ENCODE measurements around the gene MSLN. TPM values are rescaled to one million over a fixed set of nuclear protein-coding genes. Genes with fewer than 3 reads are reported as not detected.

MSLN gene
- total RNA-seq: under 0.01 TPM in 1 of 2 replicates, not detected in the other

DNA sequence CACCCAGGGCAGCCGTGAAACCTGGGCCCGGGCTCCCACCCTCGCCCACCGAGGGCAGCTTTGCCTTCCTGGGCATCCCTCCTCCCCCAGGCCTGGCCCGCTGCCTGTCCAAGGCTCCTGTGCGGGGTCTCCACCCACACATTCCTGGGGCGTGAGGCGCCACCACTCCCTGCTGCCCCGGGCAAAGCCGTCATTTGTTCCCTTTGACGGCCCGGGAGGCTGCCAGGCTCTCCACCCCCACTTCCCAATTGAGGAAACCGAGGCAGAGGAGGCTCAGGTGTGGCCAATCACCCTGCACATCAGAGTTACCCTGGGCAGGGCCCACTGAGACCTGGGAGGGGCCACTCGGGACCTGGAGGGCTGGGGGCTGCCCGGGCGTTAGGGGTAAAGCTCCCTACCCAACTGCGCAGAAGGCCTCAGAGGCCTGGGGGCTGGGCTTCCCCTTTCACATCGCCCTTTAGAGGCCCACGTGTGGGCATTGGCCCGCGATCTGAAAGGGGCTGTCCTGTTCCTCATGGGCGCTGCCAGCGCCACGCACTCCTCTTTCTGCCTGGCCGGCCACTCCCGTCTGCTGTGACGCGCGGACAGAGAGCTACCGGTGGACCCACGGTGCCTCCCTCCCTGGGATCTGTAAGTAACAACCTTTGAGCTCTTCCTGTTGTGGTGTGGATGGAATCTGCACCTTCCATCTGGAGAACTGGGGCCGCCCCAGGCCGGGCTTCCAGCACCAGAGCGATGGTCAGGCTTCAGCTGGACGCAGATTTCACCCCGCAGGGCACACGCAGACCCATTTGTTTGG is at the start of gene MSLN:
MSLN (plus strand) TSS at position 190 of the 799 bp plus-strand sequence. CDS start 1,947 bp downstream, outside the sequence.

DNA sequence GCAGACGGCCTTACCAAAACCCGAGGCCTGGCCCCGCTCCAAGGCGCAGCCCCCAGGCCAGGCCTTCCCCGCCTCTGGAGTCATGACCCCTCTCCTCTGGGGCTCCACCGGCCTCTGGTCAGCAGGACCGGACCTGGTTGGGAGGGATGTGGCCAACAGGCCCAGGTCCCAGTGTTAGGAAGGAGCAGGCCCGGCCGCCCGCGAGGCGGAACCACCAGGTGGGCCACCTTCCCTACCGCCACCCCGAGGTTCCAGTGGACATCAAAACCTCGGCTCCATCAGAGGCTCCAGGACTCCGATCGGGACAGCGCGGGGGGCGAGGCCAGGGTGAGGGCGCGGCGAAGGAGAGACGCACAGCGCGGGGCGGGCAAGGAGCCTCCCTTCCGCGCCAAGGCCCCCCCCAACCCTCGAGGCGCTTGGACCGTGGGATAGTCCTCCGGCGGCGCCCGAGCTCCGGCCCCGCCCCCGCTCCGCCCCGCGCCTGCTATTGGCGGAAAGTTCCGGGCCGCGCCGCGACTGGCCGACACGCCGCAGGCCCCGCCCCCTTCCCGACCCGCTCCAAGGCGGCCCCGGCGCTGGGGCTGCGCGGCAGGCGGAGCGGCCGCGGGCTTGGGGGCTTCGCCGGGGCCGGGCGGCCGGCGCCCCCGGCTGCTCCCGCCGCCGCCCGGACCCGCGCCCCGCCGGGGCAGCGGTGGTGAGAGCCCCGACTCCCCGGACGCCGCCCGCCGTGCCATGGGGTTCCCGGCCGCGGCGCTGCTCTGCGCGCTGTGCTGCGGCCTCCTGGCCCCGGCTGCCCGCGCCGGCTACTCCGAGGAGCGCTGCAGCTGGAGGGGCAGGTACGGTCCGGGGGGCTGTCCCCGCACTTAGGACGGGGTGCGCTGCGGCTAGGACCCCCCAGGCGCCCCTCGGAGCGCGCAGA is 45.7 kb upstream of the MSLN start, which contains the start of gene METRN:
METRN (plus strand) TSS at position 561 of the 919 bp plus-strand sequence; CDS start at position 733, 172 bp downstream.

DNA sequence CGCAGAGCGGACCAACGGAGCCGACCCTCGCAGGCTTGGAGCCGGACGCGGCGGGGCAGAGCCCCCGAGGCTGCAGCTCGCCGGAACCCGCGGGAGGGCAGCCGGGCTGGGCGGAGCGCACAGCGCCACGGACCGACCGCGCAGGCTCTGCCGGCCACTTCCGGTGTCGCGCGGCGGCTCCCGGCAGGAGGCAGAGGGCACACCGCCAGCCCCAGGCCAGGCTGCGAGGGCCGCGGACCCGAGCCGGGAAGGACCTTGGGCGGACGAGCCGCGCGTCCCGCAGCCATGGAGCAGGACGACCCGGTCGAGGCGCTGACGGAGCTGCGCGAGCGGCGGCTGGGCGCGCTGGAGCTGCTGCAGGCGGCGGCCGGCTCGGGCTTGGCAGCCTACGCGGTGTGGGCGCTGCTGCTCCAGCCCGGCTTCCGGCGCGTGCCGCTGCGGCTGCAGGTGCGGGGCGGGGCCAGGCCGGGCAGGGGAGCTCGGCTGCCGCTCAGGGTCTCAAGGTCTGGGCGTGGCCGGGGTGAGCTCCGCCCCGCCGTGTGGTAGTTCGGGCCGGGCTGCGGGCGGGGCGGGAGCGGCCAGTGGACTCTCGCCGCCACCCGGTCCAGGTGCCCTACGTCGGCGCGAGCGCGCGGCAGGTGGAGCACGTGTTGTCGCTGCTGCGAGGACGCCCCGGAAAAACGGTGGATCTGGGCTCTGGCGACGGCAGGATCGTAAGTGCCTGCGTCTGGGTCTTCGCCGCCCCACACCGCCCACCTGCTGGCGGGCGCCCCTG is 39.4 kb upstream of the MSLN start, which contains the start of gene ANTKMT:
ANTKMT (plus strand) TSS at position 157 of the 775 bp plus-strand sequence; CDS start at position 286, 129 bp downstream.

DNA sequence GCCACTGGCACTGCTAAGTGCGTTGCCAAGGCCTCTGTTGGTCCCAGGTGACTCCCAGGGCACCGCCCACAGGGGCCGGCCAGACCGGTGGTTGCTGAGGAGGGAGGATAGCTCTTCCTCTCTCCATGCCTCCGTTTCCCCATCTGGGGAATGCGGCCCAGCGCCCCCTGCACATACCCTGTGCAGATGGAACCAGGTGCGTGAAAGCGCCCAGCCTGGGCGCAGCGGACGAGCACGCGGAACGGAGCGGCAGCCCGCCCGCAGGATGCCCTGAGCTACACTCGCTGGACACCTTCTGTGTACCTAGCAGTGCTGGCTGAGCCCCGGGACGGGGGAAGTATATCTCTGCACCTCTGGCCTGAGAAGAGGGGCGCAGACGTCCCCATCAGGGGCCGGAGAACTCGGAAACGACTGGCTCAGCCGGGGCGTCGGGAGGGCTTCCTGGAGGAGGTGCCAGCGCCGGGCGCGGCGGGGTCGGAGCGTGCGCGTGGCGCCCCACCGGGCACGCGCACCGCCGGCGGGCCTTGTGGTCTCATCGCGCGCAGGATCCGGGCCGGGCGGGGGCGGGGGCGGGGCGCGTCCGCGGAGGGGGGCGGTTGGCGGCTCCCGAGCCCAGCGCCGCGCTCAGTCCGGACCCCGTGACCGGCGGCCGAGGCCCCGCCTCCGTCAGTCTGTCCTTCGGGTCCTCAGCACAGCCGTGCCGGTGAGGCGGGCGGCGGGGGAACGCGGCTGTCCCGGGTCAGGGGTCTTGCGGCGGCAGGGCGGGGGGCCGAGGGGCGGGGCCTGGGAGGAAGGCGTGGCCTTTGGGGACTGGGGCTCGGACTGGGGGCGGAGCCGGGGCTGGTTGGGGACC is 33.9 kb upstream of the MSLN start, which contains the start of the genes CCDC78 and HAGHL:
CCDC78 (minus strand) TSS at position 6 of the 853 bp plus-strand sequence. CDS start 76 bp downstream, outside the sequence.
HAGHL (plus strand) TSS at position 669 of the 853 bp plus-strand sequence. CDS start 404 bp downstream, outside the sequence.

DNA sequence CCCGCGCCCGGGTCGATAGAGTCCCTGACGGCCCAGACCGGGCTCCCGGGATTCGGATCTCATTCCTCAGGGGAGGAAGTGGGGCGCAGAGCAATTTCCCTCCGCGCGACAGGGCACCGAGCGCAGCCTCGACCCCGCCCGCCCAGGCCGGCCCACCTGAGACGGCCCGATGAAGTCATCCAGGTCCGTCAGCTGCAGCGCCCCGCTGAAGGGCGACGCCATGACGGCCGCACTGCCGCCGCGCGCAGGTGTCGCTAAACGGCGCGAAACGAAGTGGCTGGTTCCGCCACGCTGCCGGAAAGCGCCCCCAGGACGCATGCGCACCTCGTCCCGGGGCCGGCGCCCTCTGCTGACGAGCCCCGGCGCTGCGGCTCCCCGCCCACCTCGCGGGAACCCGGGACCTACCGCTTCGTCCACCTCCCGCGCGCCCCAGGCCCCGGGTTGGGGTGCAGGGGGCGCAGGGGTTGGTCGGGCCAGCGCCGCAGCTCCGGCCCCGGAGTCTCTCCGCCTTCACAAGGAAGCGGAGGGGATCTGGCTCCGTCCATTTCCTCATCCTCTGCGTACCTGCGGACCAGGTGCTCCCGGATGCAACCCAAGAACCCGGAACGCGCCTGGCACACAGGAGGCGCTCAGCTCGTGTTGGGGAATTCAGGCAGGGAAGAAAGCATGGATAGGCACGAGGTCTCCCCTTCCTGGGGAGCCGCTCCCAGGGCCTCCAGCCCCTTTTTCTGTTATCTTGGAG is 19.6 kb upstream of the MSLN start, which contains the start of gene CIAO3:
CIAO3 (minus strand) TSS at position 234 of the 742 bp plus-strand sequence; CDS start at position 222, 12 bp downstream.

DNA sequence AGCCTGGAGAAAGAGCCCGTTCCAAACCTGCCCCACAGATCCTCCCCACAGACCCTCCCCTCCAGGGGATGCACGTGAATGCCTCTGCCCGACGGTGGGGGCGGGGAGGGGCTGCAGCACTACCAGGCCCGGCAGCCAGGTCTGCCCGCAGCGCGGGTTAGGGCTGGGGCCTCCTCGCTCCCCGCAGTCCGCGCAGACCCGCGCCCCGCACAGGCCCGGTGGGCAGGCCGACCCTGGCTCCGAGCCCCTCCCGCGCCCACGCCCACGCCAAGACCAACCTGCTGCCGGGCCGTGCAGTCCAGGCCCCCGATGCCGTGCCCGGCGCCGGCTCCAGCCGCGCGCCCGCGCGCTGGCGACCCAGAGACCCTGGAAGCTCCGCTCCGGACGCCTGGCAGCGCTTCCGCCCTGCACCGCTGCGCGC is 27.5 kb downstream of the MSLN start, which contains the start of gene RPUSD1:
RPUSD1 (minus strand) TSS at position 404 of the 421 bp plus-strand sequence. CDS start 644 bp downstream, outside the sequence.

DNA sequence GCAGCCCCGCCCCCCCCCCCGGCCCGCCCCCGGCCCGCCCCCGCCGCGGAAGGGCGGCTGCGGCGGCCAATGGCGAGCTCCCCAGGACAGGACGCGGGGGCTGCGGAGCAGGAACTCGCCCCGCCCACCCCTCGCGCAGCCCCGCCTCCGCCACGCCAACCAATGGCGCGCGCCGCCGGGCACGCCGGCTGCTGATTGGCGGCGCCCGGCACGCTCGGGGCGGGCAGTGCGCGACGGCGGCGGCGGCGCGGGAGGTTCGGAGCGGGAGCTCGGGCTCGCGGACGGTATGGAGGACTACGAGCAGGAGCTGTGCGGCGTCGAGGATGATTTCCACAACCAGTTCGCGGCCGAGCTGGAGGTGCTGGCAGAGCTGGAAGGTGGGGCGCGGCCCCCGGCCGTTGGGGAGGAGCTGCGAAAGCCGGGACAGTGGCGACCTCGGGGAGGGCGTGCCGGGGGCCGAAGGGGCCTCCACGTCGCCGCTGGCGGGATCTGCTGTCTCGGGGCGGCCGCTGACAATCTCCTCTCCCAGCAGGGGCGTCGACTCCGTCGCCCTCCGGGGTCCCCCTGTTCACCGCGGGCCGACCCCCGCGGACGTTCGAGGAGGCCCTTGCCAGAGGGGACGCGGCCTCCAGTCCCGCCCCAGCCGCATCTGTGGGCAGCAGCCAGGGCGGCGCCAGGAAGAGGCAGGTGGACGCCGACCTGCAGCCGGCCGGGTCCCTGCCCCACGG is 28.0 kb downstream of the MSLN start, which contains the start of gene CHTF18:
CHTF18 (plus strand) TSS at position 222 of the 728 bp plus-strand sequence; CDS start at position 287, 65 bp downstream.

DNA sequence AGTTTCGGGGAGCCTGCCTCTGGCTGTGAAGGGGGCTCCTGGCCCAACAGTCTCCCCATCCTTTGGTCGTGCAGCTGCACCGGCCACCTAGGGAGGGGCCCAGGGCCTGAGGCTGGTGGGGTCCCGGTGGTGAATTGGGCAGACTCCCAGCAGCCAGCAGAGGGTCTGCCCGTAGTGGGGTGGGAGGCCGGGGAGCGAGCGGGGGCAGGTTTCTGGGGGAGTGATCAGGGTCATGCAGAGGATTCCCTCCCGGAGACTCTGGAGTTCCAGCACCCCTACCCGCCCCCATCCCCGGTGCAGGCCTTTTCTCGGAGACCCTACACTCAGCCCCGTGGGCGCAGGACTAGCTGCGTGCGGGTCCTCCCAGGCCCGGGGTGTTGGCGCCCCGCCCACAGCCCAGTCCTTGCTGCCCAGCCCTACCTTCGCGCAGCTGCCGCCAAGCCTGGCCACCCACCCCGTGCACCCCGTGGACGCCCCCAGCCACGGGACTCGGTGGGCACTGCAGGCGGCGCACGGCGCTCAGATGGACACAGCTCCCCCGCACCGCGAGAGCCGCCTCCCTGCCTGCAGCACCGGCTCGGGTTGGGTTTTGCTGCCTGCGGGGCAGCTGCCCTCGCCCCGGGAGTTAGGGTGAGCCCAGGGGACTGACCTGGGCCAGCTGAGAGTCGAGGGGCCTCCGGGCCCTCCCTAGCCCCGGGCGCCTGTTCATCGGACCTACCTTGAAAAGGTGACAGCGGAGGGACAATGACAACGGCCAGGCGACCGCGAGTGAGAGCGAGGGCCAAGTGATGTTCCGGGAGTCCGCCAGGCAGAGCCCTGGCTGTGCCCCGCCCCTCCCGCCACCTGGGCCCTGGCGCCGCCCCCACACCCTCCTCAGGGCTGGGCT is 39.7 kb downstream of the MSLN start, which contains the start of gene GNG13:
GNG13 (minus strand) TSS at position 787 of the 886 bp plus-strand sequence. CDS start 1,657 bp downstream, outside the sequence.

Other genes with a start within 250 kb of the MSLN start
- 32.6 and 39.8 TPM in 2 replicates for gene CAPN15, start 233.0 kb upstream of the MSLN start, total RNA-seq
- not detected in 2 replicates for gene PRR35, start 200.3 kb upstream of the MSLN start, total RNA-seq
- gene NHLRC4, start 193.7 kb upstream of the MSLN start, total RNA-seq: 0.50 and 0.59 TPM in 2 replicates
- gene PIGQ, start 190.8 kb upstream of the MSLN start, total RNA-seq: 29.1 and 37.9 TPM in 2 replicates
- gene RAB40C, start 170.7 kb upstream of the MSLN start, total RNA-seq: 18.1 and 22.2 TPM in 2 replicates
- gene WFIKKN1, start 129.7 kb upstream of the MSLN start, total RNA-seq: 0.30 and 0.50 TPM in 2 replicates
- gene METTL26, start 124.4 kb upstream of the MSLN start, total RNA-seq: 209 and 228 TPM in 2 replicates
- 21.4 and 23.2 TPM in 2 replicates for gene MCRIP2, start 118.9 kb upstream of the MSLN start, total RNA-seq
- gene WDR90, start 111.4 kb upstream of the MSLN start, total RNA-seq: 13.3 and 14.9 TPM in 2 replicates
- 56.0 and 63.4 TPM in 2 replicates for gene RHOT2, start 92.6 kb upstream of the MSLN start, total RNA-seq
- 0.50 and 1.5 TPM in 2 replicates for gene RHBDL1, start 85.1 kb upstream of the MSLN start, total RNA-seq
- gene STUB1, start 80.3 kb upstream of the MSLN start, total RNA-seq: 213 and 221 TPM in 2 replicates
- 58.3 and 69.4 TPM in 2 replicates for gene JMJD8, start 76.4 kb upstream of the MSLN start, total RNA-seq
- 12.3 and 13.2 TPM in 2 replicates for gene WDR24, start 70.3 kb upstream of the MSLN start, total RNA-seq
- gene FBXL16, start 54.9 kb upstream of the MSLN start, total RNA-seq: 0.17 and 0.45 TPM in 2 replicates
- gene METRN, start 45.6 kb upstream of the MSLN start, total RNA-seq: 49.1 and 68.7 TPM in 2 replicates
- gene ANTKMT, start 39.6 kb upstream of the MSLN start, total RNA-seq: 30.3 and 33.7 TPM in 2 replicates
- 0.67 and 1.5 TPM in 2 replicates for gene CCDC78, start 34.3 kb upstream of the MSLN start, total RNA-seq
- gene HAGHL, start 33.6 kb upstream of the MSLN start, total RNA-seq: 13.1 and 14.0 TPM in 2 replicates
- gene CIAO3, start 19.7 kb upstream of the MSLN start, total RNA-seq: 22.0 and 26.4 TPM in 2 replicates
- 29.1 and 36.0 TPM in 2 replicates for gene RPUSD1, start 27.6 kb downstream of the MSLN start, total RNA-seq
- 29.8 and 32.7 TPM in 2 replicates for gene CHTF18, start 27.9 kb downstream of the MSLN start, total RNA-seq
- gene GNG13, start 40.0 kb downstream of the MSLN start, total RNA-seq: not detected in 2 replicates
- 15.1 and 16.4 TPM in 2 replicates for gene LMF1, start 210.2 kb downstream of the MSLN start, total RNA-seq
- gene SOX8, start 221.0 kb downstream of the MSLN start, total RNA-seq: 0.15 TPM in 1 of 2 replicates, not detected in the other

Data from bronchus fibroblast of lung (primary cell).